Gastrocnemius medialis (tissue), 4 donors: ENCODE results near the gene CD164. TPM values are rescaled to one million over a fixed set of nuclear protein-coding genes. Genes with fewer than 3 reads are reported as not detected.

Source experiments
- ATAC-seq, 2 donors: fragments of 150-250 bp; one replicate each; pipeline ENCODE4 v1.9.1; 2016
- DNase-seq, 2 donors: peaks; one replicate each; pipeline ENCODE4 v3.0.0-alpha.2; 2019
- H3K27ac ChIP-seq, 4 donors: fragments of 200-600 bp; sonication (generic); 1 replicate in 1 of 4; 2 replicates in 3 of 4; pipeline ENCODE4 v1.5.1; 2016 to 2018; ENCODE audit warnings: mild to moderate bottlenecking in 2 of 4, moderate library complexity in 1 of 4
- H3K27me3 ChIP-seq, 3 donors: fragments of 200-600 bp; sonication (generic) in 2 of 3; 1 replicate in 1 of 3; 2 replicates in 2 of 3; pipeline versions ENCODE4 v1.5.1 to v1.6.0; 2016 to 2019; ENCODE audit warnings: mild to moderate bottlenecking in 1 of 3, moderate library complexity in 1 of 3
- H3K36me3 ChIP-seq, 2 donors: fragments of 200-600 bp; sonication (generic) in 1 of 2; one replicate each; pipeline ENCODE4 v1.5.1; 2017 to 2018
- H3K4me1 ChIP-seq, 2 donors: fragments of 200-600 bp; sonication (generic) in 1 of 2; one replicate each; pipeline ENCODE4 v1.5.1; 2016 to 2017; ENCODE audit warnings: mild to moderate bottlenecking in 2 of 2
- H3K4me3 ChIP-seq, 4 donors: fragments of 200-600 bp; sonication (generic) in 3 of 4; 1 replicate in 1 of 4; 2 replicates in 3 of 4; pipeline ENCODE4 v1.5.1; 2016 to 2019; ENCODE audit warnings: mild to moderate bottlenecking in 2 of 4
- H3K9me3 ChIP-seq, 3 donors: fragments of 200-600 bp; sonication (generic) in 2 of 3; 1 replicate in 1 of 3; 2 replicates in 2 of 3; pipeline ENCODE4 v1.5.1; 2016 to 2019
- POLR2A ChIP-seq, 2 donors: fragments of 450-650 bp; IDR thresholded peaks; one replicate each; pipeline ENCODE4 v1.6.1; 2017; ENCODE audit warnings: antibody characterized with exemption in 2 of 2, mild to moderate bottlenecking in 2 of 2, moderate library complexity in 2 of 2
- in situ Hi-C, 4 donors: fragments of 200-750 bp; cut with MboI; loops; one replicate each; pipeline versions ENCODE4 v1.15.0 to v1.8.0; 2017; ENCODE audit warnings: low sequenced_read_pairs in 4 of 4
- intact Hi-C: fragments of 100-400 bp; cut with DNase I; formaldehyde crosslinking; loops from one replicate; pipeline ENCODE4 v1.15.1; 2023; ENCODE audit warnings: low total_unique reads
- total RNA-seq, 4 donors: library from RNA; depleted of rRNA; stranded (reverse); fragments of >200 nt; gene quantifications; one replicate each; pipeline versions ENCODE4 v1.1.0 to v1.2.3, GENCODE V29; 2016
- TF ChIP-seq, protein P1 (sequence below), 5 experiments: fragments of 450-650 bp in 3 of 5; fragments of 200-600 bp in 2 of 5; sonication (generic) in 2 of 5; IDR thresholded peaks in 4 of 5; conservative IDR thresholded peaks in 1 of 5; 1 replicate in 4 of 5; 2 replicates in 1 of 5; pipeline ENCODE4 v1.5.1; 2016 to 2019; ENCODE audit warnings: antibody characterized with exemption in 5 of 5, mild to moderate bottlenecking in 3 of 5, moderate library complexity in 3 of 5

Gene CD164
- total RNA-seq, 4 donors from 2014 or later, result 50.1 to 134 (median 117) TPM

DNA sequence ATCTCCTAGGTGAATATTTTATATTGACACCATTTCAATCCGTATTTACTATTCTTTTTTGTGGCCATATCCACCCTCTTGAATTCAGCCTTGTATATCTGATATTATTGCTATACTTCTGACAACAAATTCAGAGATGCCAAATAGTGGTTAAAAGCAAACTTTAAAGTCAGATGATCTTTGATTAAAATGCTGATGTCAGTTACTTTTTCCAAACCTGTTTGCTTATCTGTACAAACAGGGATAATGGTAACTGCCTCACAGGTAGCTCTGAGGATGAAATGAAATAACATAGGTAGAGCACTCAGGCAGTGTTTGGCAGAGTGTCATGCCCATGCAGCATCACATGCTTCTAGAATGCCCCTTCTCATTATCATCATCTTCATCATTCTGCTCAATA is 38.9 kb upstream of the CD164 start:
- Histone ChIP-seq H3K36me3 (no peaks in the 10 kb centered on the region), H3K4me3 (no peak overlapping the region), H3K9me3 (no peaks in the 10 kb centered on the region), H3K27me3 (no peaks in the 10 kb centered on the region), H3K4me1 (no peaks in the 10 kb centered on the region), H3K27ac (no peak overlapping the region)
- DNase-seq (no peak), ATAC-seq (no peak)
- intact Hi-C loops (no loop called here), in situ Hi-C loops (no loop called here)
- TF ChIP-seq, protein P1, sequence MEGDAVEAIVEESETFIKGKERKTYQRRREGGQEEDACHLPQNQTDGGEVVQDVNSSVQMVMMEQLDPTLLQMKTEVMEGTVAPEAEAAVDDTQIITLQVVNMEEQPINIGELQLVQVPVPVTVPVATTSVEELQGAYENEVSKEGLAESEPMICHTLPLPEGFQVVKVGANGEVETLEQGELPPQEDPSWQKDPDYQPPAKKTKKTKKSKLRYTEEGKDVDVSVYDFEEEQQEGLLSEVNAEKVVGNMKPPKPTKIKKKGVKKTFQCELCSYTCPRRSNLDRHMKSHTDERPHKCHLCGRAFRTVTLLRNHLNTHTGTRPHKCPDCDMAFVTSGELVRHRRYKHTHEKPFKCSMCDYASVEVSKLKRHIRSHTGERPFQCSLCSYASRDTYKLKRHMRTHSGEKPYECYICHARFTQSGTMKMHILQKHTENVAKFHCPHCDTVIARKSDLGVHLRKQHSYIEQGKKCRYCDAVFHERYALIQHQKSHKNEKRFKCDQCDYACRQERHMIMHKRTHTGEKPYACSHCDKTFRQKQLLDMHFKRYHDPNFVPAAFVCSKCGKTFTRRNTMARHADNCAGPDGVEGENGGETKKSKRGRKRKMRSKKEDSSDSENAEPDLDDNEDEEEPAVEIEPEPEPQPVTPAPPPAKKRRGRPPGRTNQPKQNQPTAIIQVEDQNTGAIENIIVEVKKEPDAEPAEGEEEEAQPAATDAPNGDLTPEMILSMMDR (IDR thresholded peaks at IDR 0.05 in 4 of 5, conservative IDR thresholded peaks at IDR 0.05 in 1 of 5), result no peak
- no peak for TF ChIP-seq POLR2A (IDR thresholded peaks at IDR 0.05)

DNA sequence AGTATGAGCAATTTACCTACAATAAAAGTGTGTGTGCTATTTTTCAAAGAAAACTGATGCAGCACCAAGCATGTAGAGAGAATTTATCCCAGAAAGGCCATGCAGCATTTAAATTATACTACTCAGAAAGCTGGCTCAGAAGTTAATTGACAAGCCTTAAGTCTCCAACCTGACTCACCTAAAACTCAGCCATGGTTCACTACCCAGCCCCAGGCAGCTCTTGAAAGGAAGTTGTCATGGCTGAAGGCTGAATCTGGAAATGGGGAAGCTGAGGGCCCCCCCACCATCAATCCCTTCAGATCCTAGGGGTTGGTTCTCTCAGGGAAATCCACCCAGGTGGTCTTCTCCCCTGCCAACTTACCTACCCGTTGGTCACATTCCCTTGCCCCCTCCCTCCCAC is 38.5 kb upstream of the CD164 start:
- in situ Hi-C loops (no loop called here), intact Hi-C loops (no loop called here)
- DNase-seq (no peak), ATAC-seq (no peak)
- H3K36me3 ChIP-seq, result no peaks in the 10 kb centered on the region
- no peak overlapping the region for H3K27ac ChIP-seq
- no peaks in the 10 kb centered on the region for H3K27me3 ChIP-seq
- no peaks in the 10 kb centered on the region for H3K9me3 ChIP-seq
- TF ChIP-seq, protein P1 (IDR thresholded peaks at IDR 0.05 in 4 of 5, conservative IDR thresholded peaks at IDR 0.05 in 1 of 5), result no peak
- TF ChIP-seq POLR2A (IDR thresholded peaks at IDR 0.05), result no peak
- no peaks in the 10 kb centered on the region for H3K4me1 ChIP-seq
- no peak overlapping the region for H3K4me3 ChIP-seq

DNA sequence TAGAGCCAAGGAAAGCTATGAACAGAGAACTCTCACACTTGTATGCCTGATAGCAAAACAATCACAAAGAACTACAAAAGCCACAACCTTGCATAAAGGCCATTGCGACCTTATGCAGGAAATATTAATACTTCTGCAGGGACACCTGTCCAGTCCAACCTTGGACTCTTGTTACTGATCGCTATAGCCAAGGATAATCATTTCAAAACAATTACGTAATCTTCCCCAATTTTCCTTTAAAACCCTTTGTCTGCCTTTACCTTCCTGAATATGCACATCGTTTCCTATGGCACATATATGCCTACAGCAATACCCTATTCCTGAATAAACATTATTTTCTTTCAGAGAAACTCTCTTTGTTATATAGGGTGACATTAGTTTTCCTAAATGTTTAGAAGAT is 35.4 kb upstream of the CD164 start:
- TF ChIP-seq, protein P1 (IDR thresholded peaks at IDR 0.05 in 4 of 5, conservative IDR thresholded peaks at IDR 0.05 in 1 of 5), result no peak
- TF ChIP-seq POLR2A (IDR thresholded peaks at IDR 0.05), result no peak

DNA sequence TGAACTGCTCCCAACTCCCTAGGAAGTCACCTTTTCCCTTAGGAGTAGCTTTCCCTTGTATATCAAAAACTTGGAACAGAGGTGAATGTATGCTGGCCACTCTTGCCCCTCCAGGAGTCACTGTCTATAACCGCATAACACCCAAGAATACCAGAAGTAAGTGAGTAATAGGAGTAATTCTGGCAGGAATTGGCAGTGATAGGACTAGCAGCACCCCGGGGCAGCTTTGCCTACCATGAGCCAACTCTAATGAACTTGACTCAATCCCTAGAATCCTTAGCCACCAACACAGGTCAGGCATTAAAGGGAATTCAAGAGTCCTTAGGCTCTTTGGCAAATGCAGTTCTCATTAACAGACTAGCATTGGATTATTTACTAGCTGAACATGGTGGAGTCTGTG is 28.8 kb upstream of the CD164 start:
- no peak overlapping the region for H3K27ac ChIP-seq
- no peak for TF ChIP-seq POLR2A (IDR thresholded peaks at IDR 0.05)
- TF ChIP-seq, protein P1 (IDR thresholded peaks at IDR 0.05 in 4 of 5, conservative IDR thresholded peaks at IDR 0.05 in 1 of 5), result no peak
- no peaks in the 10 kb centered on the region for H3K27me3 ChIP-seq
- H3K4me1 ChIP-seq, result no peaks in the 10 kb centered on the region
- DNase-seq (no peak), ATAC-seq (no peak)
- no peaks in the 10 kb centered on the region for H3K36me3 ChIP-seq
- in situ Hi-C loops (no loop called here), intact Hi-C loops (no loop called here)
- no peaks in the 10 kb centered on the region for H3K9me3 ChIP-seq
- no peak overlapping the region for H3K4me3 ChIP-seq

More for the DNA sequence above, 35.4 kb upstream of the CD164 start:
- H3K9me3 ChIP-seq, result no peaks in the 10 kb centered on the region
- ATAC-seq, result no peak
- no peak for DNase-seq
- H3K36me3 ChIP-seq, result no peaks in the 10 kb centered on the region
- H3K4me3 ChIP-seq, result no peak overlapping the region
- H3K27ac ChIP-seq, result no peak overlapping the region
- no peaks in the 10 kb centered on the region for H3K4me1 ChIP-seq
- in situ Hi-C loops (no loop called here), intact Hi-C loops (no loop called here)
- H3K27me3 ChIP-seq, result no peaks in the 10 kb centered on the region

DNA sequence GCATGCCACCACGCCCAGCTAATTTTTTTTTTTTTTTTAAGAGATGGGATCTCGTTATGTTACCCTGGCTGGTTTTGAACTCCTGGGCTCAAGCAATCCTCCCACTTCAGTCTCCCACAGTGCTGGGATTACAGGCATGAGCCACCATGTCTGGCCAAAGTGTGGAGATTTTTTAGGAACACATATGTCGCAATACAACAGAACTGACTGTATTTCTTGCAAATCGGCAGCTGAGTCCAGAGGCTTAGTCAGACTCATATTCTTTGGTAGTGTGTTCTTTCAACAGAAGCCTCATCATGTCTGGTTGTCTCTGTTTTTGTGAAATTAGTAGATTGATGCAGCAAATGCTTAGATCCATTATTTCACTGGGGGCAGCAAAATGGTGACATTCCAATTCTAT is 23.9 kb upstream of the CD164 start:
- no peaks in the 10 kb centered on the region for H3K4me1 ChIP-seq
- TF ChIP-seq, protein P1 (IDR thresholded peaks at IDR 0.05 in 4 of 5, conservative IDR thresholded peaks at IDR 0.05 in 1 of 5), result no peak
- TF ChIP-seq POLR2A (IDR thresholded peaks at IDR 0.05), result no peak
- H3K9me3 ChIP-seq, result no peaks in the 10 kb centered on the region
- intact Hi-C loops, result no loop called here
- no peak overlapping the region for H3K4me3 ChIP-seq
- H3K36me3 ChIP-seq, result no peaks in the 10 kb centered on the region
- no peak overlapping the region for H3K27ac ChIP-seq
- DNase-seq, result no peak
- ATAC-seq, result peak in 1 of 2 donors; percentile 39
- no peaks in the 10 kb centered on the region for H3K27me3 ChIP-seq
- in situ Hi-C loops, result no loop called here
